Muscle layer of duodenum (tissue), 2 donors: ENCODE measurements around the gene MECR.

Experiments
- H3K27ac ChIP-seq: one replicate; pipeline ENCODE4 v1.7.0; 2013; ENCODE audit warnings: mild to moderate bottlenecking, low read length
- H3K27me3 ChIP-seq: one replicate; pipeline ENCODE4 v1.7.0; 2013; ENCODE audit warnings: low read depth, mild to moderate bottlenecking, control low read depth, low read length
- H3K36me3 ChIP-seq, 2 donors: one replicate each; pipeline ENCODE4 v1.7.0; 2013; ENCODE audit warnings: low read length in 2 of 2, control low read depth in 1 of 2, mild to moderate bottlenecking in 1 of 2; ENCODE audit not compliant: insufficient read depth in 2 of 2, control insufficient read depth in 1 of 2
- H3K4me1 ChIP-seq, 2 donors: one replicate each; pipeline ENCODE4 v1.7.0; 2013; ENCODE audit warnings: low read length in 2 of 2, mild to moderate bottlenecking in 2 of 2, control low read depth in 1 of 2, moderate library complexity in 1 of 2; ENCODE audit not compliant: insufficient read depth in 2 of 2, control insufficient read depth in 1 of 2
- H3K4me3 ChIP-seq, 2 donors: one replicate each; pipeline ENCODE4 v1.7.0; 2013; ENCODE audit warnings: low read length in 2 of 2, low read depth in 1 of 2, mild to moderate bottlenecking in 1 of 2
- H3K9me3 ChIP-seq, 2 donors: one replicate each; pipeline ENCODE4 v1.7.0; 2013; ENCODE audit warnings: low read length in 2 of 2, control low read depth in 1 of 2, mild to moderate bottlenecking in 1 of 2; ENCODE audit not compliant: control insufficient read depth in 1 of 2
- donor health status: healthy.

MECR gene

GRCh38 chr1:29266912-29267311 lies 36.2 kb upstream of the MECR start:
- Histone ChIP-seq H3K4me1 (peaks cover 5 to 8% of the 10 kb centered on the region in 2 donors), H3K4me3 (no peak overlapping the region), H3K9me3 (no peaks in the 10 kb centered on the region), H3K36me3 (no peaks in the 10 kb centered on the region), H3K27me3 (no peaks in the 10 kb centered on the region), H3K27ac (no peak overlapping the region)

GRCh38 chr1:29264773-29265389 lies 34.1 kb upstream of the MECR start:
- Histone ChIP-seq H3K9me3 (no peaks in the 10 kb centered on the region), H3K27me3 (peaks cover 4% of the 10 kb centered on the region), H3K4me3 (no peak overlapping the region), H3K4me1 (peaks cover 0 to 6% of the 10 kb centered on the region in 2 donors), H3K27ac (no peak overlapping the region), H3K36me3 (no peaks in the 10 kb centered on the region)

GRCh38 chr1:29260531-29260930 lies 29.8 kb upstream of the MECR start:
- peaks cover 0 to 18% of the 10 kb centered on the region in 2 donors for H3K4me1 ChIP-seq
- H3K36me3 ChIP-seq, result no peaks in the 10 kb centered on the region
- no peak overlapping the region for H3K27ac ChIP-seq
- peak overlapping the region in 1 of 2 donors; percentile 65 for H3K4me3 ChIP-seq
- peaks cover 13% of the 10 kb centered on the region for H3K27me3 ChIP-seq
- no peaks in the 10 kb centered on the region for H3K9me3 ChIP-seq

GRCh38 chr1:29259802-29260441 lies 29.2 kb upstream of the MECR start:
- Histone ChIP-seq H3K4me1 (peaks cover 0 to 18% of the 10 kb centered on the region in 2 donors), H3K36me3 (no peaks in the 10 kb centered on the region), H3K27me3 (peaks cover 13% of the 10 kb centered on the region), H3K27ac (no peak overlapping the region), H3K9me3 (no peaks in the 10 kb centered on the region), H3K4me3 (peak overlapping the region in 1 of 2 donors; percentile 65)

GRCh38 chr1:29258976-29259801 lies 28.5 kb upstream of the MECR start:
- H3K27ac ChIP-seq, result no peak overlapping the region
- peak overlapping the region in 1 of 2 donors; percentile 65 for H3K4me3 ChIP-seq
- H3K4me1 ChIP-seq, result peaks cover 0 to 18% of the 10 kb centered on the region in 2 donors
- no peaks in the 10 kb centered on the region for H3K36me3 ChIP-seq
- H3K9me3 ChIP-seq, result no peaks in the 10 kb centered on the region
- peaks cover 13% of the 10 kb centered on the region for H3K27me3 ChIP-seq

GRCh38 chr1:29258189-29258975 lies 27.6 kb upstream of the MECR start:
- Histone ChIP-seq H3K4me3 (no peak overlapping the region), H3K4me1 (peaks cover 0 to 18% of the 10 kb centered on the region in 2 donors), H3K27me3 (peaks cover 13% of the 10 kb centered on the region), H3K36me3 (no peaks in the 10 kb centered on the region), H3K9me3 (no peaks in the 10 kb centered on the region), H3K27ac (no peak overlapping the region)

GRCh38 chr1:29256979-29257804 lies 26.5 kb upstream of the MECR start:
- Histone ChIP-seq H3K27me3 (peaks cover 13% of the 10 kb centered on the region), H3K36me3 (no peaks in the 10 kb centered on the region), H3K4me3 (no peak overlapping the region), H3K27ac (no peak overlapping the region), H3K9me3 (no peaks in the 10 kb centered on the region), H3K4me1 (peaks cover 0 to 18% of the 10 kb centered on the region in 2 donors)

- Histone ChIP-seq H3K27ac (no peak overlapping the region), H3K9me3 (no peaks in the 10 kb centered on the region), H3K27me3 (peaks cover 13% of the 10 kb centered on the region), H3K4me1 (peaks cover 0 to 18% of the 10 kb centered on the region in 2 donors), H3K4me3 (no peak overlapping the region), H3K36me3 (no peaks in the 10 kb centered on the region)
Observed at GRCh38 chr1:29256394-29256793, 25.7 kb upstream of the MECR start.

GRCh38 chr1:29255134-29255666 lies 24.5 kb upstream of the MECR start:
- H3K27me3 ChIP-seq, result peaks cover 11% of the 10 kb centered on the region
- no peak overlapping the region for H3K4me3 ChIP-seq
- no peaks in the 10 kb centered on the region for H3K36me3 ChIP-seq
- H3K27ac ChIP-seq, result no peak overlapping the region
- peaks cover 0 to 15% of the 10 kb centered on the region in 2 donors for H3K4me1 ChIP-seq
- no peaks in the 10 kb centered on the region for H3K9me3 ChIP-seq

GRCh38 chr1:29254346-29254745 lies 23.6 kb upstream of the MECR start:
- H3K27me3 ChIP-seq, result peaks cover 9% of the 10 kb centered on the region
- H3K4me3 ChIP-seq, result no peak overlapping the region
- H3K4me1 ChIP-seq, result peaks cover 0 to 12% of the 10 kb centered on the region in 2 donors
- no peaks in the 10 kb centered on the region for H3K9me3 ChIP-seq
- no peaks in the 10 kb centered on the region for H3K36me3 ChIP-seq
- H3K27ac ChIP-seq, result no peak overlapping the region
